ENCODE measurements around the gene FMO2. TPM values are rescaled to one million over a fixed set of nuclear protein-coding genes. Genes with fewer than 3 reads are reported as not detected.

FMO2 gene
- polyA plus RNA-seq, 5 donors: 12.9 to 32.6 (median 24.9) TPM

- DNase-seq: no peak
These were observed 67.4 kb downstream of the FMO2 start for GRCh38 chr1:171252482-171252881.

GRCh38 chr1:171254859-171255258, 69.8 kb downstream of the FMO2 start:
- DNase-seq: no peak

GRCh38 chr1:171256940-171257606, 72.0 kb downstream of the FMO2 start:
- DNase-seq: no peak

- DNase-seq: no peak
These were observed 72.5 kb downstream of the FMO2 start for GRCh38 chr1:171257607-171258076.

- no peak for DNase-seq
These were observed 73.3 kb downstream of the FMO2 start for GRCh38 chr1:171258429-171258828.

- DNase-seq: no peak
These were observed 73.8 kb downstream of the FMO2 start for GRCh38 chr1:171258943-171259342.

Other genes with a start within 250 kb of the FMO2 start
- 1 to 10 TPM in 3 of 5 donors, under 1 TPM in 2; 0.40 to 1.8 (median 1.2) TPM for gene MROH9, start 249.8 kb upstream of the FMO2 start, polyA plus RNA-seq (ENCODE audit: insufficient read depth in 1 of 5, insufficient read length in 5 of 5, low replicate concordance in 1 of 5)
- gene FMO3, start 94.4 kb upstream of the FMO2 start, polyA plus RNA-seq (ENCODE audit: insufficient read depth in 1 of 5, insufficient read length in 5 of 5, low replicate concordance in 1 of 5): 1 to 10 TPM in 4 of 5 donors, under 1 TPM in 1; 0.95 to 1.7 (median 1.6) TPM
- gene FMO1, start 63.2 kb downstream of the FMO2 start, polyA plus RNA-seq (ENCODE audit: insufficient read depth in 1 of 5, insufficient read length in 5 of 5, low replicate concordance in 1 of 5): 1 to 10 TPM; 2.2 to 4.8 (median 3.2) TPM
- gene FMO4, start 128.9 kb downstream of the FMO2 start, polyA plus RNA-seq (ENCODE audit: insufficient read depth in 1 of 5, insufficient read length in 5 of 5, low replicate concordance in 1 of 5): 10 to 100 TPM; 11.8 to 21.5 (median 19.3) TPM

Data from right lung (tissue), 5 donors.